ENCODE results near the gene CDH23.

DNA sequence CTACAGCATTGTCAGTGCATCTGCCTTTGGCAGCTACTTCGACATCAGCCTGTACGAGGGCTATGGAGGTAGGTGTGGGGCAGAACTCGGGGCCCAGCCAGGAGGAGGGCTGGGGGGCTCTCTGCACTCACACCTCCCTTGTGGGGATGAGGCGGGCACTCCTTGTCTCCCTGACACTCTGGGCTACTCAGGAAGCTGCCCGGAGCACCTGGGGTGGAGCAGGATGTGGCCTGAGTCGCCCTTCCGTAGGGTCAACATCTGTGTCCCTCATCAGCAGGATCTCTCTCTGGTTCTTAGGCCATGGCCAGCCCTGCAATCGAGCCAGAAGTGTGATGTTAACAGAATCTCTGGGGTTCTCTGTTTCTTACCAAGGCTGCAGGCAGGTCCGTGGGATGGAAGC is 282.7 kb downstream of the CDH23 start:
- TF ChIP-seq POLR2A (IDR thresholded peaks at IDR 0.05) (no peak), EP300 (IDR thresholded peaks at IDR 0.05; ENCODE audit: low read depth) (no peak)

All from transverse colon (tissue), 1 donor.